Bronchus fibroblast of lung (primary cell): Measurements from ENCODE around the gene RFWD3. TPM values are rescaled to one million over a fixed set of nuclear protein-coding genes. Genes with fewer than 3 reads are reported as not detected.

Source experiments
- total RNA-seq: library from RNA; depleted of rRNA; stranded (reverse); fragments of >200 nt; gene quantifications from 2 replicates; pipeline ENCODE4 v1.2.3, GENCODE V29; 2015

Gene RFWD3, protein sequence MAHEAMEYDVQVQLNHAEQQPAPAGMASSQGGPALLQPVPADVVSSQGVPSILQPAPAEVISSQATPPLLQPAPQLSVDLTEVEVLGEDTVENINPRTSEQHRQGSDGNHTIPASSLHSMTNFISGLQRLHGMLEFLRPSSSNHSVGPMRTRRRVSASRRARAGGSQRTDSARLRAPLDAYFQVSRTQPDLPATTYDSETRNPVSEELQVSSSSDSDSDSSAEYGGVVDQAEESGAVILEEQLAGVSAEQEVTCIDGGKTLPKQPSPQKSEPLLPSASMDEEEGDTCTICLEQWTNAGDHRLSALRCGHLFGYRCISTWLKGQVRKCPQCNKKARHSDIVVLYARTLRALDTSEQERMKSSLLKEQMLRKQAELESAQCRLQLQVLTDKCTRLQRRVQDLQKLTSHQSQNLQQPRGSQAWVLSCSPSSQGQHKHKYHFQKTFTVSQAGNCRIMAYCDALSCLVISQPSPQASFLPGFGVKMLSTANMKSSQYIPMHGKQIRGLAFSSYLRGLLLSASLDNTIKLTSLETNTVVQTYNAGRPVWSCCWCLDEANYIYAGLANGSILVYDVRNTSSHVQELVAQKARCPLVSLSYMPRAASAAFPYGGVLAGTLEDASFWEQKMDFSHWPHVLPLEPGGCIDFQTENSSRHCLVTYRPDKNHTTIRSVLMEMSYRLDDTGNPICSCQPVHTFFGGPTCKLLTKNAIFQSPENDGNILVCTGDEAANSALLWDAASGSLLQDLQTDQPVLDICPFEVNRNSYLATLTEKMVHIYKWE
- total RNA-seq: 28.7 and 31.2 TPM in 2 replicates

DNA sequence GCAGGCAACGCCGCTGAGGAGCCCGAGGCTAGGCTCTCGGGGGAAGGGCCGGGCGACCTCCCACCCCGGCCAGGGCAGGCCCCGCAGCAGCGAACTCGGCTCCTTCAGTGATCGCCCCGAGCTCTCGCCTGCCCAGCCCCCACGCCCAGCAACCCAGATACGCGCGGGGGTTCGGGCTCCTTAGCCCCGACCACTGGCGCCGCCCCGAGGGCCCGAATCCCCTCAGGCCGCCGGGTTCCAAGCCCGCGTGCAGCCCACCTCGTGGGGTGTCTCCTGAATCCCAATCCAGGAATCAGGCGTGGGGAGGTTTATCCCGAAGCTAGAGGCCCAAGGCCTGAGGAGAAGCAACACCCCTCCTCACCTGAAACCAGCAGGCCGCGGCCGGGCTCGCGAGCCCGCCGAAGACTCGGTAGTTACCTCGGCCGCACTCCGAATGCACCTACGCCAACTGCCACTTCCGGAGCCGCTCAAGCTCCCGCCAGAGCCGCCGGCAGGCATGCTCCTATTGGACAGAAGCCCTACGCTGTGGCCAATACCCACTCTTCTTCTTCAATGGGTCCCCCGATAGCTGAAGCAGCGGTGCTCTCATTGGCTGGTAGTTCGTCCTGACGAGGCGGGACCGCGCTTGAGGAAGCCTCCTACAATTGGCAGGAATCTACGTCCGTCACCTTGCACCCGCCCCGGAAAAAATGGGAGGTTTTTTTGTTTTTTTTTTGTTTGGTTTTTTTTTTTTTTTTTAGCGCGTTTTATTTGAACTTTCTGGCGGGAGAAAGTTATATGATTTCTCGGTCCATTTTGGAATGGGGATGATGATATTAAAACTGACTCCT, at the start of gene RFWD3:
RFWD3 (minus strand) TSS at position 453 of the 830 bp plus-strand sequence. CDS start 5,428 bp downstream, outside the sequence.

DNA sequence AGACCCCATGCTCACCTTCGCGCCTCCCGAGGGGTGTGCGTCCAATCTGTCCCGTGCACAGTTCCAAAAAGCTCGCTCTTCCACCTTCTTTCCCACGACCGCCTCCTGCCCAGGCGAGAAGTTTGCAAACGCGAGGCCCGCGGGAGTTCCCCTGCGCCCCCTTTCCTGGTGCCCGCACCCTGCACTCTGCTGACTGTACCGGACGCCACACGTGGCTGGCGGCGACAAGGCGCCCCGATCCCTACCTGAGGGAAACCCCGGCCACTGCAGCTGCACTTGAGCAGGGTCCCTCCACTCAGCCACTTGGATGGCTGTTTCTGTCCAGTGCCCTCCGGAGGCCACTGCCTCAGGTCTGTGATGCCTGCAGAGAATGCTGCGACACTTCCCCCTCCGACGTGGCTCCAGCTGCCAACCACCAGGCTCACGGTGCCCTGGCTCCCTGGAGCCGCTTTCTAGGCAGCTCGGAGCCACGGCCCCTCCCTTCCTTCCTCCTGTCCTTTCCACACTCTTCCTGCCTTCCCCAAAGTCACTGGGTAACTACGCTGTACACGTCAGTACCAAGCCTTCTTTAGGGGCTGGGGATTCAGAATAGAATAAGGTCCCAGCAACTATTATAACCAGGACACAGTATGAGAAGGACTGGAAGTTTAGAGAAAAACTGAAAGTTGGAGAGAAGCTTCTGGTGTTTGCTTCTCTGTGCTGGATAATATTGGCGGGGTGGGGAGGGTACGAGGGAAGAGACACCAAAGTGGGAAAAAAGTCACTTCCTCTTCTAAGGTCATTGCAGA, 34.0 kb upstream of the RFWD3 start, which contains the start of gene MLKL:
MLKL (minus strand) TSS at position 425 of the 788 bp plus-strand sequence. CDS start 5,105 bp downstream, outside the sequence.

DNA sequence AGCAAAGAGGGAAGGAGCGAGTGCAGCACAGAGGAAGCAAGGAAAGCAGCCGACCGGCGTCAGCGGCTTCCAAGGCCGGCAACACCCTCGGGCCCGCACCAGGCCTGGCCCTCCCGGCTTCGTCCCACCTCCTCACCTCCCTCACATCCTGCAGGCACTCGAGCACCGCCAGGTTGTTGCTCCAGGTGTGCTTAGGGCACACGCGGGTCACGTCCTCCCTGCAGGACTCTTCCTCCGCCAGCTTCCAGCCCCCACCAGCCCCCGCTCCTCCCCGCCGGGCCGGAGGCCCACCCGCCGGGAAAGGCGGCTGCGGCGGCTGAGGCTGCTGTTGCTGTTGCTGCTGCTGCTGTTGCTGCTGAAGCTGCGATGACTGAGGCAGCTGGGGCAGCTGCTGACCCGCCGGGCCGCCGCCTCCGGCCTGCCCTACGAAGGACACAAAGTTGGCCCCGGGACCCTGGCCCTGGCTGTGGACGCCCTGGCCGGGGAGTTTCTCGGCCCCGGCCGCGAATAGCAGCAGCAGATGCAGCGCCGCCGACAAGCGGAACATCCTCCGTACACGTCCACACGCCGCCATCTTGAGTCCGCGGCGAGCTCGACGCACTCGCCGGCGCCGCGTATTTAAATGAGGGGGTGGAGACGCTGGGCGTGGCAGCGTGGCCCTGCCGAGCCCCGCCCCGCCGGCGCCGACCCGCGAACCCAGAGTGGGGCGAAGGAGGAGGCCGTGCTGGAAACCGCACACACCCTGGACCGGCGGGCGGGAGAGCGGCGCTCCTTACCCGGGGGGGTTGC, 60.0 kb downstream of the RFWD3 start, which contains the start of gene GLG1:
GLG1 (minus strand) TSS at position 594 of the 789 bp plus-strand sequence; CDS start at position 574, 20 bp downstream.

Other genes starting within 250 kb of the RFWD3 start
- not detected in 2 replicates for gene CLEC18B, start 245.4 kb downstream of the RFWD3 start, total RNA-seq
- gene GLG1, start 59.8 kb downstream of the RFWD3 start, total RNA-seq: 93.7 and 96.2 TPM in 2 replicates
- 6.2 and 8.1 TPM in 2 replicates for gene MLKL, start 34.0 kb upstream of the RFWD3 start, total RNA-seq
- not detected in 2 replicates for gene FA2H, start 107.9 kb upstream of the RFWD3 start, total RNA-seq